Activated naive CD8-positive, alpha-beta T cell treated with anti-CD3 and anti-CD28 coated beads, Interleukin-2, amount 50 U/mL, for 24 hours (primary cell): Measurements from ENCODE around the gene TRPC1.

Experiments
- ATAC-seq: fragments of 150-1000 bp; cut with Tn5 transposase; one replicate; pipeline ENCODE4 v1.10.0; 2021
- DNase-seq: peaks from one replicate; pipeline ENCODE4 v3.0.0; 2021
- H3K27ac Mint-ChIP-seq: one replicate; pipeline ENCODE4 v1.8.0; 2021; ENCODE audit warnings: mild to moderate bottlenecking, mixed read lengths
- H3K27me3 Mint-ChIP-seq: one replicate; pipeline ENCODE4 v1.8.0; 2021; ENCODE audit warnings: mixed read lengths
- H3K36me3 Mint-ChIP-seq: one replicate; pipeline ENCODE4 v1.8.0; 2021; ENCODE audit warnings: low read depth, mixed read lengths
- H3K4me1 Mint-ChIP-seq: one replicate; pipeline ENCODE4 v1.8.0; 2021; ENCODE audit warnings: mixed read lengths
- H3K4me3 Mint-ChIP-seq: one replicate; pipeline ENCODE4 v1.8.0; 2021; ENCODE audit warnings: mild to moderate bottlenecking, moderate library complexity, mixed read lengths
- H3K9me3 Mint-ChIP-seq: one replicate; pipeline ENCODE4 v1.8.0; 2021; ENCODE audit warnings: mixed read lengths

Gene TRPC1

DNA sequence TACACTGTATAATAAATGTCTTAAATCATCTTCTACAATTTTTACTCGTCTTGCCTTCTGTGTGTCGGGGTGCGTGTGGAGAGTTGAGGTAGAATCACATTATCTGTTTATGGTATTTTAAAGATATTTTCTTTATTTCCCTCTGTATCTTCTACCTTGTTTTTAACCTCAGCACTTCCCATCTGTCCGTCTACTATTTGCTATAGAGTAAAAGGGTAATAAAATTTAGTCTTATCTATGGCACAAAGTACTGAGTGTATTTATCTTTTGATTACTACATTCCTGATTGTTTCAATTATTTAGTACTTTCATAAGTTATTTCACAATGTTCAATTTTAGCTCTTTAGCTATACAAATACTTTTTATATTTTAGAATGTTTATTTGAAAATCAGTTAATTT, 62.2 kb downstream of the TRPC1 start:
- DNase-seq (no peak), ATAC-seq (no peak)
- Mint-ChIP-seq H3K4me1 (no peaks in the 10 kb centered on the region), H3K9me3 (peaks cover 4% of the 10 kb centered on the region), H3K36me3 (no peaks in the 10 kb centered on the region), H3K27ac (no peak overlapping the region), H3K4me3 (no peak overlapping the region), H3K27me3 (no peaks in the 10 kb centered on the region)

DNA sequence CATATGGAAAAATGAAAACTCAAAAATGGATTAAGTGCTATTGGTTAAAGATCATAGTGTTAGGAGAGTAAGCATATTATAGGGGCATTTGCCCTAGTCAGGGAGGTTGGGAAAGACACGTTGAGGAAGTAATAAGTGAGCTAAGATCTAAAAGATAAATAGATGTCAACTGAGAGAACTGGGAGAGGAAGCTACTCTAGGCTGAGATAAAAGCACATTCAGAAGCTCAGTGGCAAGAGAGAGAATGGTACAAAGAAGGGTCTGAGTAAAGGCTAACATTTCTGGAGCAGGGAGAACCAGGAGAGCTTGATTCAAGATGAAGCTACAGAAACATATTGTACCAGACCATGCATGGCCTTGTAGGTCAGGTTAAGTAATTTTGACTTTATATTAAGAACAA, 63.9 kb downstream of the TRPC1 start:
- DNase-seq (no peak), ATAC-seq (no peak)
- H3K27ac Mint-ChIP-seq = no peak overlapping the region
- H3K9me3 Mint-ChIP-seq = peaks cover 2% of the 10 kb centered on the region
- H3K36me3 Mint-ChIP-seq = no peaks in the 10 kb centered on the region
- no peaks in the 10 kb centered on the region for H3K4me1 Mint-ChIP-seq
- H3K27me3 Mint-ChIP-seq = no peaks in the 10 kb centered on the region
- no peak overlapping the region for H3K4me3 Mint-ChIP-seq

DNA sequence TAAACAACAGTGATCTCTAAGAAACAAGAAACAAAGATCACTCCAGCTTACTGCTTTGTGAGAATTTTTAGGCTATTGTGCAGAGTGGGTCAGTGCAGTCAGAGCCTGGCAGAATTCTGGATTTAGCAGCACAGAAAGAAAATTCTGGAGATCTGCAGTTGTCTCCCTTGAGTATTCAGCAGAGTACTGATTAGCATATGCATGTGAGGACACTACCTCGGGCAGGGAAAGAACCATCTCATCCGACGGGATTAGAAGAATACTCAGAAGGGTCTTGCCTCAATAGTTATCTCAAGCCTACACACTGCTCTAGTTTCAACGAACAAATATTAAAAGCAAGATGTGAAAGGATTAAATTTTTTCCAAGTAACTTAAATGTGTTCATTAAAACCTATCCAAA, 70.7 kb downstream of the TRPC1 start:
- ATAC-seq (no peak), DNase-seq (no peak)
- Mint-ChIP-seq H3K27ac (no peak overlapping the region), H3K9me3 (no peaks in the 10 kb centered on the region), H3K36me3 (no peaks in the 10 kb centered on the region), H3K27me3 (no peaks in the 10 kb centered on the region), H3K4me3 (no peak overlapping the region), H3K4me1 (no peaks in the 10 kb centered on the region)

DNA sequence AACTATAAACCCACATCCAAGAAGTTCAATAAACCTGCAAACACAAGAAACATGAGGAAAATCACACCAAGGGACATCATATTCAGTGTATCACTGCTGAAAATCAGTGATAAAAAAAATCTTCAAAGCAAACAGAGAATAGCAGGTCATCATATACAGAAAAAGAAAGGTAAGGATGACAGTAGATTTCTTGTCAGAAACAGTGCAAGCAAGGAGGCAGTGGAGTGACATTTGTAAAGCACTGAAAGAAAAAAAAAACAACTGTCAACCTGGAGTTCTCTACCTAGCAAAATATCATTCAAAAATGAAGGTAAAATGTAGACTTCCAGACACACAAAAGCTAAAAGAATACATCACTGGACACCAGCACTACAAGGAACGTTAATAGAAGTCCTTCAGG, 71.5 kb downstream of the TRPC1 start:
- no peak overlapping the region for H3K4me3 Mint-ChIP-seq
- no peak overlapping the region for H3K27ac Mint-ChIP-seq
- no peaks in the 10 kb centered on the region for H3K9me3 Mint-ChIP-seq
- no peaks in the 10 kb centered on the region for H3K4me1 Mint-ChIP-seq
- DNase-seq = no peak
- no peak for ATAC-seq
- H3K36me3 Mint-ChIP-seq = no peaks in the 10 kb centered on the region
- no peaks in the 10 kb centered on the region for H3K27me3 Mint-ChIP-seq

DNA sequence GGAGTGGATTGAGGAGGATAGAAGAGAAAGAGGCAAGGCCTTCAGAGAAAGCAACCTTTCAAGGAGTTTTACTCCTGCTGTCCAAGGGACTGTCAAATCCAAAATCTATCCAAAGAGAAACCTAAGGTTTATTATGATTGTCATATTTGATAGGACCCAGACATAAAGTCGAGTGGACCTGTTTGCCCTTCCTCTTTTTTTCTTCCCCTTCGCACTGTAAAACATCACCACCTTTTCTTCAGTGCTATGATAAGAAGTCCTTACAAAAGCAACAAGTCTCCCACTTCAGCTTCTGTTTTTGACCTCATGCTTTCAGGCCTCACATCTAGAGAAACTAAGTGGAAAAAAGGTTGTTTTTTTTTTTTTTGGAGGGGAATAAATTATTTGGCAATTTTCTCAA, 73.0 kb downstream of the TRPC1 start:
- DNase-seq (no peak), ATAC-seq (no peak)
- no peaks in the 10 kb centered on the region for H3K9me3 Mint-ChIP-seq
- no peaks in the 10 kb centered on the region for H3K27me3 Mint-ChIP-seq
- H3K36me3 Mint-ChIP-seq = no peaks in the 10 kb centered on the region
- H3K4me3 Mint-ChIP-seq = no peak overlapping the region
- H3K4me1 Mint-ChIP-seq = no peaks in the 10 kb centered on the region
- no peak overlapping the region for H3K27ac Mint-ChIP-seq

DNA sequence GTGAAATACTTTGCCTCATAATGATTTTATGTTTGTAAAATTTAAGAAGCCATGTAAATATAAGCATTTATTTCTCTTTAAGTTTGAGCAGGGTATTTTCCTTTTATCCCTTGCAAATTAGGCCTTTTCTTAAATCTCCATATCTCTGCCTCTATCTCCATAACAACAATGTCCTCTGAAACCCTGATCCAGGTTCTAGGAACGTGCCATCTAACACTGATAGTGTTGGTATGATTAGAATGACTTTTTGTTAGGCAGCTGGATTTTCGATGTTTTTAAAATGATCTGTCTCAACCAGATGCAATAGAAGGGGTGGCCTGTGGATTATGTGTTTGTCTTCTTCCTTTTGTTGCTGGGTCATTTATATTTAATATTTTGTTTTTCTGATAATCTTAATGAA, 77.9 kb downstream of the TRPC1 start:
- Mint-ChIP-seq H3K9me3 (no peaks in the 10 kb centered on the region), H3K4me1 (no peaks in the 10 kb centered on the region), H3K27ac (no peak overlapping the region), H3K36me3 (no peaks in the 10 kb centered on the region), H3K27me3 (no peaks in the 10 kb centered on the region), H3K4me3 (no peak overlapping the region)
- ATAC-seq (no peak), DNase-seq (no peak)

DNA sequence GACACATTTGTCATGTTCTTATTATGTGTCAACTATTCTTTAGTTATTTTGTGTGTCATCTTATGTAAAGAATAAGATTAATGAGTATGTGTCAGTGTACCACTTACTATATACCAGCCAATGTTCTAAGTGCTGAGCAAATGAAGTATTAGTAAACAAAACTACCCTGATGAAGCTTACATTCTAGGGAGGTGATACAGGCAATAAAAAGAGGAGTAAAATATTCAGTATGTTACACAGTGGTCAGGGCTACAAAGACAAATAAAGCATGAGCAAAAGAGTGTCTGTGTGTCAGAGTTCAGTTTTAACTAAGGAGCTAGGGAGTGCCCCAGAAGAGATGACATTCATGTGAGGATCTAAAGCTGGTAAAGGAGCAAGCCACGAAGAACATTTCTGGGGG, 79.1 kb downstream of the TRPC1 start:
- DNase-seq (no peak), ATAC-seq (no peak)
- Mint-ChIP-seq H3K9me3 (no peaks in the 10 kb centered on the region), H3K4me1 (no peaks in the 10 kb centered on the region), H3K4me3 (no peak overlapping the region), H3K36me3 (no peaks in the 10 kb centered on the region), H3K27me3 (no peaks in the 10 kb centered on the region), H3K27ac (no peak overlapping the region)

DNA sequence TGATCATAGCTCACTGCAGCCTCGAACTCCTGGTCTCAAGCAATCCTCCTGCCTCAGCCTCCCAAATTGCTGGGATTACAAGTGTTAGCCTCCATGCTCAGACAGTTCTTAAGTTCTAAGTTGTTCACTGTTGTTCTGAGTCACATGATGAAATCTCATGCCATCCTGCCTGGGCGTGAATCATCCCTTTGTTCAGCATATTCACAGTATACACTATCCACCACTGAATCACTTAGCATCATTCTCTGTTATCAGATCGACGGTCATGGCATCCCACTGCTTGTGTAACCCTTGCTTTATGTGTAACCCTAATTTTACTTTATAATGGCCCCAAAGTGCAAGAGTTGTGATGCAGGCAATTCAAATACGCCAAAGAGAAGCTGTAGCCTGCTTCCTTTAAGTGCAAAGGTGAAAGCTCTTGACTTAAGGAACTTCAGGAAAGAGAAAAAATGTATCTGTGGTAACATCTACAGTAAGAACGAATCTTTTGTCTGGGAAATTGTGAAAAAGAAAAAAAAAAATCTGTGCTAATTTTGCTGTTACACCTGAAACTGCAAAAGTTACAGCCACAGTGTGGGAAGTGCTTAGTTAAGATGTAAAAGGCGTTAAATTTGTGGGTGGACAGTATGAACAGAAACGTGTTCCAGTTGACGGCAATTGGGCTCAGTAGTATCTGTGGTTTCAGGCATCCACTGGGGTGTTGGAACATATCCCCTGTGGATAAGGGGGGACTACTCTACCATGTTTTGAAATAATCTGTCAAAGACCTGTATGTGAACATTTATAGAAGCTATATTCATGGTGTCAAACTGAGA, 84.5 kb downstream of the TRPC1 start:
- no peaks in the 10 kb centered on the region for H3K36me3 Mint-ChIP-seq
- H3K27me3 Mint-ChIP-seq = peaks cover 5% of the 10 kb centered on the region
- DNase-seq (no peak), ATAC-seq (peak; percentile 78)
- H3K4me3 Mint-ChIP-seq = no peak overlapping the region
- no peaks in the 10 kb centered on the region for H3K9me3 Mint-ChIP-seq
- no peak overlapping the region for H3K27ac Mint-ChIP-seq
- no peaks in the 10 kb centered on the region for H3K4me1 Mint-ChIP-seq

DNA sequence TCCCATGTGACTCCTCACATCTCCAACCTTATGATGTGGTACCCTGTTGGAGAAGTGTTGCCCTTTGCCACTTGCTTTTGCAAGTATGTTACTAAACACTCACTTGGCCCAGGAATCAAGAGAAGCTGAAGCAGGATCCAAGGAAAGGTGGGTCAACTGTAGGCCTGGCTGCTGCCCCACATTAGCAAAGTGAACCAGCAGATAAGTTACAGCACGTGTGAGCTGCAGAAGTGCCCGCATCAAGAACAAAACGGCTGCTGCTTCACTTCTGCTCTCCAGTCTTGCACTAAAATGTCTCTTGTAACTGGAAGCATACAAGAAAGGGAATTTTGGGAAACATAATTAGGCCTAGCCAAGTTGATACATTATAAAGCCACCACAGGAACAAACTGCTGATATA, 85.4 kb downstream of the TRPC1 start:
- ATAC-seq = no peak
- Mint-ChIP-seq H3K27ac (no peak overlapping the region), H3K9me3 (no peaks in the 10 kb centered on the region), H3K27me3 (peaks cover 11% of the 10 kb centered on the region), H3K4me1 (no peaks in the 10 kb centered on the region), H3K36me3 (no peaks in the 10 kb centered on the region), H3K4me3 (no peak overlapping the region)
- no peak for DNase-seq

DNA sequence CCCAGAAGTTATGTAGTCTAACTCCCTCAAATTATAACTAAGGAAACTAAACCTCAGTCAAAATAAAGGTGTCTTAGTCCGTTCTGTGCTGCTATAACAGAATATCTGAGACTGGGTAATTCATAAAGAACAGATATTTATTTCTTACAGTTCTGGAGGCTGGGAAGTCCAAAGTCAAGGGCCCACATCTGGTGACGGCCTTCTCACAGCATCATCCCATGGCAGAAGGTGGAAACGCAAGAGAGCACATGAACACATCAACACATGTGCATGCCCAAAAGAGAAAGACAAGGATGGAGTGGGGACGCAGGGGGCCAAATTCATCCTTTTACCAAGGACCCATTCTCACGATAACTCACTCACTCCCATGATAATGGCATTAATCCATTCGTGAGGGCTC, 92.0 kb downstream of the TRPC1 start:
- Mint-ChIP-seq H3K36me3 (no peaks in the 10 kb centered on the region), H3K4me3 (no peak overlapping the region), H3K4me1 (no peaks in the 10 kb centered on the region), H3K27ac (no peak overlapping the region), H3K9me3 (no peaks in the 10 kb centered on the region), H3K27me3 (peaks cover 18% of the 10 kb centered on the region)
- DNase-seq = no peak
- no peak for ATAC-seq

DNA sequence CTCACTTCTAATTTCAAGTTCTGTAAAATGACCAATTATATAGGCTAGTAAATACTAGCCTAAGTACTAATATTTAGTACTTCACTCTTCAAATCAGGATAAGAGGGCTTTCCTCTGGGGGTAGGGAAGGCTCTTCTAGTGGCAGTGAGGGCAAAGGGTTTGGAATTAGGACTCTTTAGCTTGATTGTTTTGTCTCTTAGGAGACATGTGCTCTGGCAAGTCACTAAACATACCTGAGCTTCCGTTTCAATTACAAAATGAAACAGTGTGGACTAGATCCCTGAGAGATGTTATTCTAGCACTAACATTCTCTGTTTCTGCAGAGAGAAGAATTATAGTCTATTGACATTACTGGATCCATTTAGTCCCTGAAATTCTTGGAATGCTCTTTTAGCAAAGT, 93.5 kb downstream of the TRPC1 start:
- no peaks in the 10 kb centered on the region for H3K9me3 Mint-ChIP-seq
- H3K27me3 Mint-ChIP-seq = peaks cover 13% of the 10 kb centered on the region
- no peak overlapping the region for H3K27ac Mint-ChIP-seq
- H3K36me3 Mint-ChIP-seq = no peaks in the 10 kb centered on the region
- H3K4me3 Mint-ChIP-seq = no peak overlapping the region
- no peak for ATAC-seq
- DNase-seq = no peak
- no peaks in the 10 kb centered on the region for H3K4me1 Mint-ChIP-seq

DNA sequence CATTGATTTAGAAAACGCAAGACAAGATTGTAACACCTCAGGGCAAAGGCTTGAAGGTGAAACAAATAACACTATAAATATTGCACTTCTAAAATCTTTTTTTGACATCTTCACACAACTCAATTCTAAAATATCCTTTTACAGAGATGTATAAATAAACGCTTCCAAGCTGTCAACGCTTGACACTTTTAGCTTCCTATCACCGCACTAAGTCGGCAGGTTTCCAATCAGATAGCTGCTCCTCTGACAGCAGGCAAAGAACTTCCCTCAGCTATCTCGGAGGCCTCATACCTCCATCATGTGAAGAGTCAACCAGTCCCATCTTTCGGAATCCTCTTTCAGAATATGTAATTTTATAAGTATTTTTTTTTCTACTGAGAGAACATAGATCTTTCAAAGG, 94.1 kb downstream of the TRPC1 start:
- Mint-ChIP-seq H3K27me3 (peaks cover 13% of the 10 kb centered on the region), H3K27ac (no peak overlapping the region), H3K4me3 (no peak overlapping the region), H3K36me3 (no peaks in the 10 kb centered on the region), H3K4me1 (no peaks in the 10 kb centered on the region), H3K9me3 (no peaks in the 10 kb centered on the region)
- no peak for ATAC-seq
- no peak for DNase-seq

DNA sequence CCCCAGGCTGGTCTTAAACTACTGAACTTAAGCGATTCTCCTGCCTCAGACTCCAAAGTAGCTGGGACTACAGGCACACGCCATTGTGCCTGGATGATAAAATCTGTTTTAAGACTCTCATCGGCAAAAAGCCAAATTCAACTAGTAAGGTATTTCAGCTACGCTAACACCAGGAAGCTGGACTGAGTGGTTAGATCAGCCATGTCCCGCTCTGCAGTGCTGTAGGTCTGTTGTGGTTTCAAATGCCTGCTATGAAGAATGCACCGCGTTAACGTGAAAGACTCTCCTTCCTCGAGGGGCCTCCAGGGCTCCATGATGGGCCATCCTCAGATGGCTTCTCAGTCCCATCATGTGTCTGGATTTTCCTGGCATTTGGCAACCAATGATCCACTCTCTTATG, 94.8 kb downstream of the TRPC1 start:
- Mint-ChIP-seq H3K27me3 (peaks cover 12% of the 10 kb centered on the region), H3K4me1 (no peaks in the 10 kb centered on the region), H3K36me3 (no peaks in the 10 kb centered on the region), H3K4me3 (no peak overlapping the region), H3K9me3 (no peaks in the 10 kb centered on the region), H3K27ac (no peak overlapping the region)
- DNase-seq = no peak
- ATAC-seq = no peak

DNA sequence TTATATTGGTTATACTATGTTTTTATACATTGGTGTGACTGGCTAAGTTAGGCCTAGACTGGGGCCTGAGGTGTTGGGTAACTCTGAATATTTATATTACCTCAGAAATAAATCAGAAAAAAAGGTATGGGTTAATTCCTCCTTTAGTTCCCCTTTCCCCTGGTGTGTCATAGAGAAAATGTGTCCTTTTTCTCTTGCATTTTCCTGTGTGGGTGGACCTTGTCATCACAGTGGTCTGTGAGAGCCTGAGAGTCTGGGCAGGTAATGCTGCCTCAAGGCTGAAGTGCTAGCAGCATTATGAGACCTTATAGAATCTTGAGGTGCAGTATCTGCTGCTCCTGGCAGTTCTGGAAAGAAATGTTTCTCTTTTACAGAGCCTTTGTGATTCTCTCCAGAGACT, 95.3 kb downstream of the TRPC1 start:
- no peaks in the 10 kb centered on the region for H3K4me1 Mint-ChIP-seq
- H3K27ac Mint-ChIP-seq = no peak overlapping the region
- H3K4me3 Mint-ChIP-seq = no peak overlapping the region
- peaks cover 8% of the 10 kb centered on the region for H3K27me3 Mint-ChIP-seq
- ATAC-seq (peak; percentile 49), DNase-seq (no peak)
- no peaks in the 10 kb centered on the region for H3K9me3 Mint-ChIP-seq
- H3K36me3 Mint-ChIP-seq = no peaks in the 10 kb centered on the region

DNA sequence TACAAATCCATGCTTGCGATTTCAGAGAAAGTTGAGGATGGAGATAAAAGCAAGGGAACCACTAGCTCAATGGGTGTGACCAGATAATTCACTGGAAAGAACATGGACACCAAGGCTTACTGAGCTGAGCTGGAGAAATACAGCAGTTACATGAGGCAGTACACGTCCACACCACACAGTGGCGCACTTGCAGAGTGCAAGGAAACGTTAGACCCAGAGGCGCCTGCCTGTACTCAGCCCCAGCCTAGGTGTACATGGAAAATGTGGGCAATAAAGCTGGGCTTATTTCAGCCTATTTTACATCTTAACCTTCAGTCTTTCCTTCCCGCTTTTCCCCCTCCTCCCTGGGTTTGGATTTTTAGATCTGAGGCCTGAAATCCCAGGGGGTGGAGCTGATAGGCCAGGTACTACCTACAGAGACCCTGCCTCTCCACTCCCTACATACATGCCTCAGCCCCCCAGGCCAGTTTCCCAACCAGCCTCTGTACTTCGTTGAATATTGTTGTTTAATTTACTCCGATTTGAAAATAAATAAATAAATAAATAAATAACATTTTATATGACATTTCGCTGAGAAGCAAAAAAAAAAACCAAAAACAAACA, 105.0 kb downstream of the TRPC1 start:
- H3K36me3 Mint-ChIP-seq = no peaks in the 10 kb centered on the region
- ATAC-seq (peak; percentile 98), DNase-seq (peak; percentile 81)
- no peaks in the 10 kb centered on the region for H3K4me1 Mint-ChIP-seq
- H3K27ac Mint-ChIP-seq = no peak overlapping the region
- no peaks in the 10 kb centered on the region for H3K9me3 Mint-ChIP-seq
- peaks cover 7% of the 10 kb centered on the region for H3K27me3 Mint-ChIP-seq
- no peak overlapping the region for H3K4me3 Mint-ChIP-seq

DNA sequence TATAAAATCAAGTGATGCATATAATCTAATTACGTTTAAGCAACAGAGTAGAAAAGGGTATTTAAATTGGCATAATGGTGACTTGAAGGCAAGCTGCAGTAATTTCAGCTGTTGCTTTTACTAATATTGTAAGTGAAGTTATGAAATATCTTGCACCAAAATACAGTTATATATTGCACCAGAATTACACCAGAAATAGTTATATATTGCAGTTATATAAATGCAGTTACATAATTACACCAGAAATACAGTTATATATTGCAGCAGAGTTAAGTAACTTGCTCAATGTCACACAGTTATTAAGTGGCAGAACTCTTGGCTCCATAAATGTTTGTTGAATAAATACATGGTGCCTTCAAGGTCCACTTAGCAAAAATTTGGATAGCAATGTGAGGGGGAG, 113.7 kb downstream of the TRPC1 start:
- Mint-ChIP-seq H3K4me1 (no peaks in the 10 kb centered on the region), H3K36me3 (no peaks in the 10 kb centered on the region), H3K9me3 (no peaks in the 10 kb centered on the region), H3K27me3 (peaks cover 7% of the 10 kb centered on the region), H3K27ac (no peak overlapping the region), H3K4me3 (no peak overlapping the region)
- no peak for DNase-seq
- no peak for ATAC-seq
